KBM-7 (cell line): ENCODE data around the gene GET3.

Experiments used
- DNase-seq: peaks from one replicate; pipeline ENCODE4 v3.0.0-alpha.2; 2015
- in situ Hi-C: fragments of 300-500 bp; cut with MboI; formaldehyde crosslinking; loops from 2 replicates; pipeline ENCODE4 v1.14.3; 2020; ENCODE audit warnings: low sequenced_read_pairs, low pct_unique_long_range_greater_than_20kb, mixed read lengths

GET3 gene

GRCh38 chr19:12774588-12775555, 37.6 kb downstream of the GET3 start, which contains the start of gene HOOK2:
Gene HOOK2, minus strand, starts transcription at chr19:12775552. Its CDS starts 103 bp downstream, at chr19:12775449.
- in situ Hi-C loops = no loop called here
- DNase-seq = no peak

GRCh38 chr19:12777217-12778016, 40.1 kb downstream of the GET3 start:
- in situ Hi-C loops = no loop called here

GRCh38 chr19:12778017-12778904, 41.0 kb downstream of the GET3 start:
- in situ Hi-C loops = no loop called here
- DNase-seq = peak; percentile 54

More at GRCh38 chr19:12777217-12778016, 40.1 kb downstream of the GET3 start:
- peak; percentile 83 for DNase-seq

DNA sequence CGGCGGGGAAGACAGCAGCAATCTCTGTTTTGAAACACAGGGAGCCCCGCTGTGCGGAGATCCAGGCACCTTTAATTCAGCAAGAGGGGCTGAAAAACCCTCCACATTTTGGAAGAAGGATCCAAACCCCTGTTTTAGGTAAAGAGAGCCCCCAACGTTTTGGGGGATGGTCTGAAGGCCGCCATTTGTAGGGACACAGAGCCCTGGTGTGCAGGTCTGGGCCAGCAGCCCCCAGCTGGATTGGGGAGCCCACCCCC, 41.5 kb downstream of the GET3 start:
- no peak for DNase-seq
- in situ Hi-C loops = no loop called here

GRCh38 chr19:12779162-12779993, 42.1 kb downstream of the GET3 start:
- in situ Hi-C loops = no loop called here
- peak; percentile 29 for DNase-seq

- no peak for DNase-seq
- in situ Hi-C loops = no loop called here
Measured at GRCh38 chr19:12782174-12782423, 44.8 kb downstream of the GET3 start.

DNA sequence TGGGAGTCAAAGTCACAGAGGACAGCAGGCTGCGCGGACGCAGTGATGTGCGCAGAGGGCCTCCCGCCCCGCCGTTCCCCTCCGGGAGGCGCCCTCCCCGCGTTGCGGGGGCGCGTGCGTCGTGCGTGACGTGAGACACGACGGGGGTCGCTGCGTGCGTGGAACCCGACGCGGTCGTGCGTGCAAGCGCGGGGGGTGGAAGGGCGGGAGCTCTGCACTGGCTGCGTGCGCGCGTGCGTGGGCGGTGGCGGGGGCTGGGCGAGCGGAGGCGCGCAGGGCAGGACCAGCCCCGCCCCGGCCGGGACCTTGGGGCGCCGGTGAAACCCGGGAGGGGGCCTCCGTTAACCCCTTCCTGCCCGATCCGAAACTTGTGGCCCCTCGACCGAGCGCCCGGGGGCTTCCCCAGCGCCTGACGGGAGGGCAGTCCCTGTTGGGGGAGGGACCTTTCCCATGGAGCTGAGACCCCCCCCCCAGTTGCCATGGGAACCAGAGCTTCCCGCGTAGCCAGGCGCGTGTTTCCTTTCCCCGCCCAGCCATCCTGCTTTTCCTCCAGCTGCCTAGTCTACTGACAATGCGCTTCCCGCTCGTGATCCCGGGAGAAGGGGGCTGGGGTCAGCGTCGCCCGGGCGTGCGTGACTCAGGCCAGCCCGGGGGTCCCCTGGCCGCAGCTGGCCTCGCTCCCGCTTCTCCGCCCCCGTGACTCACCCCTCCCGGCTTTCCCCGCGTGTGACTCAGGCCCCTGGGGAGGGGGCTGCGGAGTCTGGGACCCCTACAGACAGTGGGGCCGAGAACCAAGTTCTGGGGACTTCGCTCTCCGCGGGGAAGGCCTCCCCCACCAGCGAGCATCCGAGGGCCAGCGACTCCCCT, 45.4 kb downstream of the GET3 start:
- DNase-seq = peak; percentile 77
- in situ Hi-C loops = no loop called here

- in situ Hi-C loops = no loop called here
- no peak for DNase-seq
Measured at GRCh38 chr19:12783291-12783848, 46.1 kb downstream of the GET3 start.

DNA sequence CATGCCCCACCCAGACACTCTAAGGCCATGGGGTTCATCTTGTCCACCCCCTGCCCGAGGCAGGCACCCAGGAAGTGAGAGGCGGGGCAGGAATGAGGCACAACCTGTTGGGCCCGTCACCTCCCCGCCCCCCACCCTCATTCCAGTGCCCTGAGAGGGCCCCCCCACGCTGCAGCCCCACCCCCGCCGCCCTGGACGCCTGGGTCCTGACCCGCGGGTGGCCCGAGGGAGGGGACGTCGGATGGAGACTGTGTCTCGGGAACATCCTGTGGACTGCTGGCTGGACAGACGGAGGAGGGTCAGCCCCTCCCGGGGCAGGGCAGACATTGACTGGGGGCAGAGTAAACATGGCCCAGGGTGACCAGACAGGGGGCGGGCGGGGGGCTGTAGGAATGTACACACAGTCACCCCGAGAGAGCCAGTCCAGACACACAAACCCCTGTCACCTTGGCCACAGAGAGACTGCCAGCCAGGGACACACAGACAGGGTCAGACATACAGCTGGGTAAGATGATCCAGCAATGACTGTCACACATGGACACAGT, 46.6 kb downstream of the GET3 start:
- DNase-seq = no peak
- in situ Hi-C loops = no loop called here

- DNase-seq = no peak
- in situ Hi-C loops = no loop called here
Measured at GRCh38 chr19:12784394-12784870, 47.1 kb downstream of the GET3 start.

- no peak for DNase-seq
- in situ Hi-C loops = no loop called here
Measured at GRCh38 chr19:12784871-12785430, 47.7 kb downstream of the GET3 start.

- in situ Hi-C loops = no loop called here
- DNase-seq = peak; percentile 62
Measured at GRCh38 chr19:12785431-12786031, 48.2 kb downstream of the GET3 start.

GRCh38 chr19:12786141-12786870, 49.0 kb downstream of the GET3 start:
- in situ Hi-C loops = no loop called here
- peak; percentile 67 for DNase-seq

GRCh38 chr19:12786952-12787351, 49.7 kb downstream of the GET3 start:
- DNase-seq = no peak
- in situ Hi-C loops = no loop called here

- DNase-seq = no peak
- in situ Hi-C loops = no loop called here
Measured at GRCh38 chr19:12787458-12787857, 50.2 kb downstream of the GET3 start.
